Stimulated activated CD4-positive, alpha-beta T cell treated with anti-CD3 and anti-CD28 coated beads, Interleukin-4, amount 100 ng/mL, for 4 hours (primary cell): ENCODE results near the gene TSC22D4.

Experiments
- DNase-seq, 2 experiments: peaks; one replicate each; pipeline ENCODE4 v3.0.0-alpha.2; 2020

Gene TSC22D4

DNA sequence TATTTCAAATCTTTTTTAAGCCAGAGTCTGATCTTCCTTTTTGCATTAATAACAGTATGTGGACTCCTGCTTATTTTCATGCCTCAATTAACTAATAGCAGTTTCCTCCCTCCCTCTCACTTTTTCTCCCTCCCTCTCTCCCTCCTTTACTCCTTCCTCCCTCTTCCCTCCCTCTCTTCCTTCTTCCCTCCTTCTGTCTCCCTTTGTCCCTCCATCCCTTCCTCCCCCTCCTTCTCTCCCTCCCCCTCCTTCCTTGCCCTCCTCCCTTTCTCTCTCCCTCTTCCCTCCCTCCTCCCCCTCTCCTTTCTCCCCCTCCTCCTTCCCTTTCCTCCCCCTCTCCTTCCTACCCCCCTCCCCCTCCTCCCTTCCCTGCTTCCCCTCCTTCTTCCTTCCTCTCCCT lies 52.5 kb downstream of the TSC22D4 start:
- no peak for DNase-seq

GRCh38 chr7:100425347-100425746 lies 53.7 kb downstream of the TSC22D4 start:
- no peak for DNase-seq

DNA sequence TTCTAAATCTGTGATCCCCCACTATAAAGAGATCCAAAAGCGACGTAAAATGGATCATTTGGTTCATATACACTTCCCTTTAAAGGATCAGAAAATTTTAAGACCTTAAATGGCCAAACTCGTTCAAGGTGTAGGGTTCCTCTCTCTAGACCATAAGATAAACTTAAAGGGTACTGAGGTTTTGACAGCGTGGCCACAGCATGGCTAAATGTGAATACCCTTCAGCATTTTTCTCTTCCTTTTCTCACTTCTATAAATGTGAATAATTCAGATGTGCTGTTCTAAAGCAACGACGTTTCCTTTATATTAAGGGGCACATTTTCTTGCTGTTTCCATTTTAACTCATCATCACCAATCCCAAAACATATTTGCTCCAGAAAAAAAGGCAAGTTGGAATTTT lies 55.7 kb downstream of the TSC22D4 start:
- DNase-seq = no peak

DNA sequence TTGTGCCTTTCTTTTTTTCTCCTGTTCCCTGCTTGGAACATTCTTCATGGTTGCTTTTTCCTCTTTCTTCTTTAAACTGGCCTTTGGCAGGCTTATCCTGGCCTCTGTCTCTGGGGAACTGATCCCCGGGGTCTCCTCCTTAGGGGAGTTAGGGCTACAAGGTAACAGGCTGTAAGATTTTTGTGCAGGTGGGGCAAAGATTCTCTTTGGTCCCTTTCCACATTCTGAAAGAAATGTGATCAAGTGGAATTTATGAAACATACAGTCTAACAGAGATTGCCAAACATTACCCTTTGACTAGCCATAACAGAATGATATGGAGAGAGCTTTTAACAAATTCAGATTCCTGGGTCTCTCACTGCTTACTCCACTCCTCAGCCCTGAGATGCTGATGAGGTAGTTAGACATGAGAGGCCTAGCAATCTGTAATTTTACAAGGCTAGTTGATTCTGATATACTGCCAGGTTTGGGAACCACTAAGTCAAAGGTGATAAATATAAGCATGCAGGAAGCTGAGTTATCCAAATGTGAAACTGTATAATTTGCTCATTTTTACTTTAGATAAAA lies 59.3 kb downstream of the TSC22D4 start:
- no peak for DNase-seq

GRCh38 chr7:100418930-100419659 lies 59.9 kb downstream of the TSC22D4 start:
- DNase-seq = no peak
